GM23338 (cell line): ENCODE results near the gene AGRN. TPM values are rescaled to one million over a fixed set of nuclear protein-coding genes. Genes with fewer than 3 reads are reported as not detected.

Experiments
- ATAC-seq: fragments of 200-7000 bp; cut with Tn5 transposase; 3 replicates; pipeline ENCODE4 v1.9.1; 2020
- DNase-seq: peaks from one replicate; pipeline ENCODE4 v3.0.0-alpha.2; 2015; ENCODE audit warnings: low spot score
- H2AFZ ChIP-seq: fragments of 200-600 bp; sonication (generic); 2 replicates; pipeline ENCODE4 v1.8.0; 2016; ENCODE audit warnings: antibody characterized with exemption, mild to moderate bottlenecking, moderate library complexity
- H3F3A ChIP-seq: fragments of 200-600 bp; sonication (generic); replicated peaks from 2 replicates; pipeline ENCODE4 v1.8.0; 2017; ENCODE audit warnings: antibody characterized with exemption, mixed run types, low read depth
- H3K27ac ChIP-seq: fragments of 200-600 bp; sonication (generic); 2 replicates; pipeline ENCODE4 v1.6.1; 2016; ENCODE audit warnings: low read depth
- H3K27me3 ChIP-seq: fragments of 200-600 bp; sonication (generic); 2 replicates; pipeline ENCODE4 v1.8.0; 2016; ENCODE audit warnings: mild to moderate bottlenecking, mixed run types, moderate library complexity; ENCODE audit not compliant: insufficient read depth
- H3K36me3 ChIP-seq: fragments of 200-600 bp; sonication (generic); 2 replicates; pipeline ENCODE4 v1.8.0; 2016; ENCODE audit warnings: mild to moderate bottlenecking; ENCODE audit not compliant: insufficient read depth
- H3K4me1 ChIP-seq: fragments of 200-600 bp; sonication (generic); 2 replicates; pipeline ENCODE4 v1.8.0; 2016; ENCODE audit warnings: mild to moderate bottlenecking, moderate library complexity; ENCODE audit not compliant: insufficient read depth
- H3K4me2 ChIP-seq: fragments of 200-600 bp; sonication (generic); 2 replicates; pipeline ENCODE4 v1.7.1; 2017; ENCODE audit warnings: mixed run types
- H3K4me3 ChIP-seq: fragments of 200-600 bp; sonication (generic); 2 replicates; pipeline ENCODE4 v1.6.1; 2016; ENCODE audit warnings: mixed run types
- H3K79me2 ChIP-seq: fragments of 200-600 bp; sonication (generic); replicated peaks from 2 replicates; pipeline ENCODE4 v1.8.0; 2017; ENCODE audit warnings: mild to moderate bottlenecking; ENCODE audit not compliant: insufficient read depth
- H3K9me2 ChIP-seq: fragments of 200-600 bp; sonication (generic); 2 replicates; pipeline ENCODE4 v1.8.0; 2017; ENCODE audit not compliant: insufficient read depth
- H4K20me1 ChIP-seq: fragments of 200-600 bp; sonication (generic); replicated peaks from 2 replicates; pipeline ENCODE4 v1.8.0; 2017; ENCODE audit warnings: mild to moderate bottlenecking; ENCODE audit not compliant: insufficient read depth
- H3K27ac Mint-ChIP-seq: 2 replicates; pipeline ENCODE4 v1.8.0; 2020; ENCODE audit warnings: inconsistent platforms, mild to moderate bottlenecking, moderate library complexity, mixed read lengths
- H3K27me3 Mint-ChIP-seq: 3 replicates; pipeline ENCODE4 v1.8.0; 2022; ENCODE audit warnings: low read depth, mild to moderate bottlenecking, moderate library complexity, mixed read lengths, inconsistent platforms; ENCODE audit not compliant: insufficient read depth, poor library complexity
- H3K36me3 Mint-ChIP-seq: 3 replicates; pipeline ENCODE4 v1.8.0; 2021; ENCODE audit warnings: low read depth, mild to moderate bottlenecking, inconsistent platforms, moderate library complexity, mixed read lengths
- H3K4me1 Mint-ChIP-seq: 3 replicates; pipeline ENCODE4 v1.8.0; 2020; ENCODE audit warnings: mild to moderate bottlenecking, inconsistent platforms, mixed read lengths
- H3K4me3 Mint-ChIP-seq: 3 replicates; pipeline ENCODE4 v1.8.0; 2021; ENCODE audit warnings: moderate library complexity, mild to moderate bottlenecking, inconsistent platforms, mixed read lengths
- H3K9me3 Mint-ChIP-seq: 3 replicates; pipeline ENCODE4 v1.8.0; 2020; ENCODE audit warnings: moderate library complexity, mild to moderate bottlenecking, inconsistent platforms, mixed read lengths
- CTCF ChIP-seq, 2 experiments: fragments of 200-600 bp in 1 of 2; sonication (generic) in 1 of 2; conservative IDR thresholded peaks; 2 replicates each; pipeline versions ENCODE4 v1.5.1 to v1.6.1; 2016 to 2017; ENCODE audit warnings: antibody characterized with exemption in 2 of 2, low read depth in 2 of 2, mild to moderate bottlenecking in 2 of 2, moderate library complexity in 1 of 2
- ETS1 ChIP-seq: IDR thresholded peaks from 2 replicates; pipeline ENCODE4 v1.6.1; 2016; ENCODE audit warnings: antibody characterized with exemption
- EZH2 ChIP-seq: fragments of 200-600 bp; sonication (generic); IDR thresholded peaks from one replicate; pipeline ENCODE4 v1.8.0; 2017; ENCODE audit warnings: antibody characterized with exemption, mild to moderate bottlenecking, low read depth; ENCODE audit not compliant: unreplicated experiment
- JUNB ChIP-seq: IDR thresholded peaks from one replicate; pipeline ENCODE4 v1.6.1; 2016; ENCODE audit warnings: antibody characterized with exemption; ENCODE audit not compliant: unreplicated experiment
- POLR2AphosphoS5 ChIP-seq: IDR thresholded peaks from 2 replicates; pipeline ENCODE4 v1.6.1; 2016; ENCODE audit warnings: antibody characterized with exemption, low read depth
- STAT1 ChIP-seq: IDR thresholded peaks from one replicate; pipeline ENCODE4 v1.6.1; 2016; ENCODE audit warnings: antibody characterized with exemption; ENCODE audit not compliant: unreplicated experiment
- ZNF331 ChIP-seq: fragments of 250-450 bp; sonication (Bioruptor Pico); IDR thresholded peaks from 2 replicates; pipeline ENCODE4 v1.5.0; 2020; ENCODE audit warnings: low read depth, mild to moderate bottlenecking, moderate library complexity
- ZNF462 ChIP-seq: fragments of 250-450 bp; sonication (Bioruptor Pico); IDR thresholded peaks from 2 replicates; pipeline ENCODE4 v1.5.0; 2020; ENCODE audit warnings: mild to moderate bottlenecking, moderate library complexity
- polyA plus RNA-seq: library from polyadenylated mRNA; unstranded; fragments of >200 nt; fragmentation: Nextera tagmentation; extraction: Ambion mirVana; gene quantifications from 2 replicates; pipeline ENCODE4 v1.2.1, GENCODE V29; 2016
- total RNA-seq: library from RNA; depleted of rRNA; stranded (reverse); fragments of >200 nt; shearing (Covaris generic); gene quantifications from 2 replicates; pipeline ENCODE4 v1.2.3, GENCODE V29; 2014

The AGRN gene
- total and polyA plus RNA-seq, 2 experiments from 2014 or later: 12.3 to 185 TPM

GRCh38 chr1:1063945-1064831 is 44.3 kb downstream of the AGRN start:
- ATAC-seq (peak; percentile 52), DNase-seq (peak; percentile 80)
- Histone ChIP-seq H3K4me3 (no peak overlapping the region), H3K27ac (no peak overlapping the region), H3K4me2 (peak overlapping the region; percentile 48; the same call in 1 of the 2 replicates), H3K27me3 (peaks cover 39% of the 10 kb centered on the region), H3K9me2 (no peaks in the 10 kb centered on the region), H3K79me2 (no peaks in the 10 kb centered on the region), H3K36me3 (no peaks in the 10 kb centered on the region), H2AFZ (no peak overlapping the region), H4K20me1 (no peaks in the 10 kb centered on the region; the same call in 1 of the 2 replicates), H3K4me1 (peaks cover 11% of the 10 kb centered on the region; the same call in 1 of the 2 replicates), H3F3A (0 out of 2 replicates have a peak, but pooled peaks cover 5% of the 10 kb centered on the region)
- Mint-ChIP-seq H3K4me3 (no peak overlapping the region), H3K9me3 (no peaks in the 10 kb centered on the region), H3K4me1 (no peaks in the 10 kb centered on the region), H3K27ac (no peak overlapping the region), H3K27me3 (peaks cover 34% of the 10 kb centered on the region), H3K36me3 (no peaks in the 10 kb centered on the region)
- TF ChIP-seq EZH2: no peak
- TF ChIP-seq STAT1: no peak
- no peak for TF ChIP-seq ZNF462 (CRISPR knock-in tag)
- TF ChIP-seq JUNB: no peak
- no peak for TF ChIP-seq ETS1
- no peak for TF ChIP-seq POLR2AphosphoS5
- peak; percentile 70 to 90 for TF ChIP-seq CTCF (conservative IDR thresholded peaks at IDR 0.05; ENCODE audit: low read depth in 2 of 2)
- no peak for TF ChIP-seq ZNF331 (CRISPR knock-in tag)
